IMR-90 (cell line): ENCODE measurements around the gene HMGN4. TPM values are rescaled to one million over a fixed set of nuclear protein-coding genes. Genes with fewer than 3 reads are reported as not detected.

Source experiments
- ATAC-seq: fragments of 200-7000 bp; cut with Tn5 transposase; 2 replicates; pipeline ENCODE4 v1.9.1; 2020; ENCODE audit warnings: low read depth, mild to moderate bottlenecking, moderate library complexity
- BruUV-seq: library from RNA; stranded (reverse); fragments of 400-500 nt; replicated peaks from 2 replicates; lab custom pipeline; 2021; lab: Mats Ljungman, UMichigan
- CTCF ChIA-PET: fragments of 300-600 bp; formaldehyde crosslinking; extraction: SDS; loops from one replicate; lab custom pipeline; 2021; ENCODE audit warnings: antibody characterized with exemption; lab: Yijun Ruan, JAX
- POLR2A ChIA-PET: fragments of 300-600 bp; sonication (Branson Sonifier 250); formaldehyde crosslinking; loops from one replicate; lab custom pipeline; 2022; ENCODE audit warnings: antibody characterized with exemption; ENCODE audit not compliant: unreplicated experiment; lab: Charles Lee
- DNase-seq: peaks from one replicate; pipeline ENCODE4 v3.0.0; 2013
- H2AFZ ChIP-seq: replicated peaks from 2 replicates; pipeline ENCODE3; 2013; ENCODE audit warnings: low read length, mild to moderate bottlenecking; ENCODE audit not compliant: poor library complexity
- H2AK5ac ChIP-seq: 2 replicates; pipeline ENCODE4 v1.6.1; 2013; ENCODE audit warnings: low read depth, low read length, inconsistent platforms
- H2AK9ac ChIP-seq: replicated peaks from 2 replicates; pipeline ENCODE3; 2013; ENCODE audit warnings: mild to moderate bottlenecking, low read depth, low read length, moderate library complexity; ENCODE audit not compliant: poor library complexity
- H2BK120ac ChIP-seq: 2 replicates; pipeline ENCODE4 v1.6.1; 2013; ENCODE audit warnings: low read depth, low read length, inconsistent platforms
- H2BK15ac ChIP-seq: 3 replicates; pipeline ENCODE4 v1.6.1; 2013; ENCODE audit warnings: low read depth, low read length, inconsistent platforms
- H2BK20ac ChIP-seq: 2 replicates; pipeline ENCODE4 v1.6.1; 2013; ENCODE audit warnings: low read depth, mild to moderate bottlenecking, inconsistent platforms, low read length, moderate library complexity
- H2BK5ac ChIP-seq: 2 replicates; pipeline ENCODE4 v1.6.1; 2013; ENCODE audit warnings: mild to moderate bottlenecking, low read depth, low read length, inconsistent platforms; ENCODE audit not compliant: poor library complexity, severe bottlenecking
- H3K14ac ChIP-seq: replicated peaks from 2 replicates; pipeline ENCODE4 v1.6.1; 2013; ENCODE audit warnings: low read depth, low read length, inconsistent platforms
- H3K18ac ChIP-seq: 2 replicates; pipeline ENCODE4 v1.6.1; 2013; ENCODE audit warnings: low read depth, low read length, control low read depth
- H3K23ac ChIP-seq: 2 replicates; pipeline ENCODE4 v1.6.1; 2013; ENCODE audit warnings: low read depth, low read length, inconsistent platforms
- H3K27ac ChIP-seq: 2 replicates; pipeline ENCODE4 v1.5.1; 2013; ENCODE audit warnings: mild to moderate bottlenecking, control low read depth, low read length; ENCODE audit not compliant: insufficient read depth
- H3K27me3 ChIP-seq: 2 replicates; pipeline ENCODE4 v1.6.1; 2013; ENCODE audit warnings: low read length; ENCODE audit not compliant: control insufficient read depth, insufficient read depth
- H3K36me3 ChIP-seq: 2 replicates; pipeline ENCODE4 v1.6.1; 2013; ENCODE audit warnings: low read length, mixed read lengths; ENCODE audit not compliant: control insufficient read depth, insufficient read depth
- H3K4ac ChIP-seq: 2 replicates; pipeline ENCODE4 v1.6.1; 2013; ENCODE audit warnings: low read depth, low read length, inconsistent platforms
- H3K4me1 ChIP-seq: 2 replicates; pipeline ENCODE4 v1.6.1; 2013; ENCODE audit warnings: low read length, mixed read lengths; ENCODE audit not compliant: control insufficient read depth, insufficient read depth
- H3K4me2 ChIP-seq: 2 replicates; pipeline ENCODE4 v1.6.1; 2013; ENCODE audit warnings: low read depth, mild to moderate bottlenecking, control low read depth, low read length, moderate library complexity
- H3K4me3 ChIP-seq: 2 replicates; pipeline ENCODE4 v1.5.1; 2013; ENCODE audit warnings: low read depth, mild to moderate bottlenecking, control low read depth, low read length, moderate library complexity; ENCODE audit not compliant: insufficient read depth
- H3K56ac ChIP-seq: 2 replicates; pipeline ENCODE4 v1.6.1; 2013; ENCODE audit warnings: low read length, inconsistent platforms; ENCODE audit not compliant: insufficient read depth; ENCODE audit errors: extremely low read depth
- H3K79me1 ChIP-seq, 2 experiments: 2 replicates each; pipeline ENCODE4 v1.6.1; 2013; ENCODE audit warnings: low read length in 2 of 2, inconsistent platforms in 1 of 2, low read depth in 1 of 2
- H3K9ac ChIP-seq: 2 replicates; pipeline ENCODE4 v1.6.1; 2013; ENCODE audit warnings: low read depth, low read length, control low read depth
- H3K9me1 ChIP-seq: 2 replicates; pipeline ENCODE4 v1.6.1; 2013; ENCODE audit warnings: low read length, inconsistent platforms; ENCODE audit not compliant: insufficient read depth
- H3K9me3 ChIP-seq: 2 replicates; pipeline ENCODE4 v1.6.1; 2013; ENCODE audit warnings: low read length; ENCODE audit not compliant: control insufficient read depth, insufficient read depth
- H4K20me1 ChIP-seq: 2 replicates; pipeline ENCODE4 v1.6.1; 2013; ENCODE audit warnings: low read length, inconsistent platforms; ENCODE audit not compliant: insufficient read depth
- H4K5ac ChIP-seq: 2 replicates; pipeline ENCODE4 v1.6.1; 2013; ENCODE audit warnings: mild to moderate bottlenecking, low read depth, low read length, control low read depth
- H4K8ac ChIP-seq, 2 experiments: 2 replicates each; pipeline ENCODE4 v1.6.1; 2013; ENCODE audit warnings: low read depth in 2 of 2, low read length in 2 of 2, control low read depth in 1 of 2, inconsistent platforms in 1 of 2
- H4K91ac ChIP-seq: 2 replicates; pipeline ENCODE4 v1.6.1; 2013; ENCODE audit warnings: low read depth, low read length, inconsistent platforms; ENCODE audit not compliant: insufficient read depth
- BHLHE40 ChIP-seq: fragments of 150-350 bp; IDR thresholded peaks from 2 replicates; pipeline ENCODE4 v1.6.1; 2016; ENCODE audit warnings: mild to moderate bottlenecking, low read depth, low read length
- CEBPB ChIP-seq: IDR thresholded peaks from 2 replicates; pipeline ENCODE4 v1.6.1; 2012; ENCODE audit warnings: low read depth, low read length, improper control_type of control experiment
- CHD1 ChIP-seq: IDR thresholded peaks from 2 replicates; pipeline ENCODE4 v1.6.1; 2012; ENCODE audit warnings: low read depth, low read length, improper control_type of control experiment
- MAFK ChIP-seq: IDR thresholded peaks from 2 replicates; pipeline ENCODE4 v1.6.1; 2012; ENCODE audit warnings: low read depth, low read length, improper control_type of control experiment
- MAZ ChIP-seq: IDR thresholded peaks from 2 replicates; pipeline ENCODE4 v1.6.1; 2012; ENCODE audit warnings: low read depth, mild to moderate bottlenecking, low read length, improper control_type of control experiment, moderate library complexity, borderline replicate concordance
- MXI1 ChIP-seq: IDR thresholded peaks from 2 replicates; pipeline ENCODE4 v1.6.1; 2012; ENCODE audit warnings: low read depth, mild to moderate bottlenecking, low read length, moderate library complexity, borderline replicate concordance
- POLR2A ChIP-seq: IDR thresholded peaks from 2 replicates; pipeline ENCODE4 v1.6.1; 2012; ENCODE audit warnings: mild to moderate bottlenecking, low read depth, low read length
- RAD21 ChIP-seq: IDR thresholded peaks from 2 replicates; pipeline ENCODE4 v1.6.1; 2012; ENCODE audit warnings: low read length, improper control_type of control experiment
- RCOR1 ChIP-seq: IDR thresholded peaks from 2 replicates; pipeline ENCODE4 v1.6.1; 2012; ENCODE audit warnings: mild to moderate bottlenecking, low read length, improper control_type of control experiment; ENCODE audit not compliant: insufficient replicate concordance
- RFX5 ChIP-seq: IDR thresholded peaks from 2 replicates; pipeline ENCODE4 v1.8.0; 2012; ENCODE audit warnings: low read depth, mild to moderate bottlenecking, low read length, moderate library complexity
- SMC3 ChIP-seq: fragments of 150-350 bp; IDR thresholded peaks from 2 replicates; pipeline ENCODE4 v1.6.1; 2016; ENCODE audit warnings: low read depth, mild to moderate bottlenecking, antibody characterized with exemption, low read length, moderate library complexity
- WGBS, 2 experiments: methylation state at CpG; one replicate each; pipeline versions ENCODE4 v1.1.5 to v1.1.7; 2013; ENCODE audit warnings: missing lambda C conversion rate in 2 of 2; ENCODE audit not compliant: insufficient read length in 1 of 2; ENCODE audit errors: extremely low coverage in 2 of 2; 5-methylcytosine and 5-hydroxymethylcytosine counted together
- dilution Hi-C: fragments of 300-500 bp; cut with HindIII; formaldehyde crosslinking; loops from one replicate; pipeline ENCODE4 v1.14.3; 2018; ENCODE audit warnings: low sequenced_read_pairs; ENCODE audit not compliant: unreplicated experiment
- in situ Hi-C: fragments of 300-500 bp; cut with MboI; formaldehyde crosslinking; loops from 3 replicates; pipeline ENCODE4 v1.14.3; 2019; ENCODE audit warnings: low sequenced_read_pairs, inconsistent platforms, mixed read lengths
- intact Hi-C: fragments of 100-400 bp; cut with micrococcal nuclease; formaldehyde crosslinking; loops from 2 replicates; pipeline ENCODE4 v1.10.0; 2022
- polyA plus RNA-seq, 3 experiments: library from polyadenylated mRNA; depleted of rRNA; stranded (reverse); fragments of >200 nt; gene quantifications; 2 replicates each; pipeline ENCODE4 v1.2.3, GENCODE V29; 2012; ENCODE audit warnings: low replicate concordance in 1 of 3
- total RNA-seq: library from RNA; depleted of rRNA; stranded (reverse); fragments of >200 nt; gene quantifications from 2 replicates; pipeline ENCODE4 v1.2.3, GENCODE V29; 2012
- TF ChIP-seq, protein P1 (sequence below): conservative IDR thresholded peaks from 2 replicates; pipeline ENCODE4 v1.5.1; 2012; ENCODE audit warnings: mild to moderate bottlenecking, low read depth, low read length, improper control_type of control experiment

Gene HMGN4
- total and polyA plus RNA-seq, 2 of the 4 experiments (the other 2 are of a cell fraction): 46.4 to 50.2 TPM

- TF ChIP-seq CHD1 (no peak), SMC3 (no peak)
Measured at GRCh38 chr6:26536571-26537159, 1.5 kb upstream of the HMGN4 start (continued).

- BruUV-seq: no TSS peak
- peak; percentile 96 for DNase-seq
- H3K9me3 ChIP-seq: no peaks in the 10 kb centered on the region
- peaks cover 7% of the 10 kb centered on the region; the same call in 1 of the 2 replicates for H4K20me1 ChIP-seq
- peak overlapping the region; percentile 64; the same call in 2 of the 3 replicates for H2BK15ac ChIP-seq
- peak overlapping the region; percentile 47; the same call in 1 of the 2 replicates for H3K18ac ChIP-seq
- peak; percentile 70 for ATAC-seq
- peaks cover 7 to 21% of the 10 kb centered on the region in 2 experiments for H3K79me1 ChIP-seq
- in situ Hi-C loops (no loop called here), dilution Hi-C loops (no loop called here), intact Hi-C loops (loop anchor here (1.0 to 5.0 kb wide), 2 partner anchors 16 to 80 kb away; partner anchors contain the start of gene BTN2A1)
- H2BK120ac ChIP-seq: peak overlapping the region; percentile 65
- peak overlapping the region; percentile 71 for H3K9ac ChIP-seq
- peak overlapping the region; percentile 65 for H3K27ac ChIP-seq
- H3K4me2 ChIP-seq: peak overlapping the region; percentile 75
- peaks cover 3% of the 10 kb centered on the region; the same call in 1 of the 2 replicates for H3K36me3 ChIP-seq
- H2AK5ac ChIP-seq: 0 out of 2 replicates have a peak overlapping the region, but pooled peaks have one; percentile 12
- peak overlapping the region; percentile 86 for H3K4ac ChIP-seq
- H3K9me1 ChIP-seq: peaks cover 3% of the 10 kb centered on the region; the same call in 1 of the 2 replicates
- WGBS, 2 experiments: 3% methylated on average over 8 of the region's 37 CpGs; no CpG with 5 or more reads in 1 of the 2 experiments
- peak overlapping the region; percentile 20; the same call in 1 of the 2 replicates for H2BK20ac ChIP-seq
- peak overlapping the region; percentile 87 for H2AFZ ChIP-seq
- CTCF ChIA-PET: interaction anchor here (1.0 to 1.2 kb wide), 3 partner anchors 195 to 286 kb away, joined by 3 to 4 read pairs (median 3); a partner anchor contains a TSS
- no peaks in the 10 kb centered on the region for H3K27me3 ChIP-seq
- peak overlapping the region; percentile 66 for H4K5ac ChIP-seq
- peak overlapping the region; percentile 91 for H2AK9ac ChIP-seq
- peak overlapping the region; percentile 74 to 85 for H4K8ac ChIP-seq
- peak overlapping the region; percentile 74 for H3K14ac ChIP-seq
- POLR2A ChIA-PET: interaction anchor here (0.7 to 1.2 kb wide), 2 partner anchors 312 to 595 kb away, joined by 6 to 21 read pairs; a partner anchor contains a TSS
- peaks cover 2% of the 10 kb centered on the region; the same call in 1 of the 2 replicates for H3K4me1 ChIP-seq
- peak overlapping the region; percentile 62 for H3K4me3 ChIP-seq
- peak overlapping the region; percentile 77 for H2BK5ac ChIP-seq
- peak overlapping the region; percentile 90 for H4K91ac ChIP-seq
- H3K56ac ChIP-seq: peak overlapping the region; percentile 92
- peak overlapping the region; percentile 91 for H3K23ac ChIP-seq
- TF ChIP-seq MXI1 (peak; percentile 62; the same call in 1 of the 2 replicates), RCOR1 (peak; percentile 56), RFX5 (no peak), CEBPB (peak; percentile 90), CHD1 (no peak), MAFK (no peak), RAD21 (no peak; the same call in 1 of the 2 replicates), MAZ (peak; percentile 31; the same call in 1 of the 2 replicates), POLR2A (no peak), BHLHE40 (no peak)
- TF ChIP-seq, protein P1, sequence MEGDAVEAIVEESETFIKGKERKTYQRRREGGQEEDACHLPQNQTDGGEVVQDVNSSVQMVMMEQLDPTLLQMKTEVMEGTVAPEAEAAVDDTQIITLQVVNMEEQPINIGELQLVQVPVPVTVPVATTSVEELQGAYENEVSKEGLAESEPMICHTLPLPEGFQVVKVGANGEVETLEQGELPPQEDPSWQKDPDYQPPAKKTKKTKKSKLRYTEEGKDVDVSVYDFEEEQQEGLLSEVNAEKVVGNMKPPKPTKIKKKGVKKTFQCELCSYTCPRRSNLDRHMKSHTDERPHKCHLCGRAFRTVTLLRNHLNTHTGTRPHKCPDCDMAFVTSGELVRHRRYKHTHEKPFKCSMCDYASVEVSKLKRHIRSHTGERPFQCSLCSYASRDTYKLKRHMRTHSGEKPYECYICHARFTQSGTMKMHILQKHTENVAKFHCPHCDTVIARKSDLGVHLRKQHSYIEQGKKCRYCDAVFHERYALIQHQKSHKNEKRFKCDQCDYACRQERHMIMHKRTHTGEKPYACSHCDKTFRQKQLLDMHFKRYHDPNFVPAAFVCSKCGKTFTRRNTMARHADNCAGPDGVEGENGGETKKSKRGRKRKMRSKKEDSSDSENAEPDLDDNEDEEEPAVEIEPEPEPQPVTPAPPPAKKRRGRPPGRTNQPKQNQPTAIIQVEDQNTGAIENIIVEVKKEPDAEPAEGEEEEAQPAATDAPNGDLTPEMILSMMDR: no peak
Measured at GRCh38 chr6:26537160-26537845, 863 bp upstream of the HMGN4 start.
